MM.1S (cell line): Measurements from ENCODE around the gene ALG2.

ENCODE experiments used
- DNase-seq: peaks from one replicate; pipeline ENCODE4 v3.0.0-alpha.2; 2015
- H2AFZ ChIP-seq: fragments of 300-600 bp; sonication (generic); 2 replicates; pipeline ENCODE4 v1.6.0; 2016; ENCODE audit warnings: antibody characterized with exemption, low read length
- H3F3A ChIP-seq: fragments of 300-600 bp; sonication (generic); 2 replicates; pipeline ENCODE4 v1.6.1; 2016; ENCODE audit warnings: mild to moderate bottlenecking, antibody characterized with exemption, low read length, moderate library complexity, mixed read lengths; ENCODE audit not compliant: insufficient read depth
- H3K27ac ChIP-seq: fragments of 300-600 bp; sonication (generic); 2 replicates; pipeline ENCODE4 v1.5.1; 2016; ENCODE audit warnings: mild to moderate bottlenecking, low read length
- H3K27me3 ChIP-seq: fragments of 300-600 bp; sonication (generic); replicated peaks from 2 replicates; pipeline ENCODE4 v1.6.0; 2016; ENCODE audit warnings: low read length; ENCODE audit not compliant: insufficient read depth
- H3K36me3 ChIP-seq: fragments of 300-600 bp; sonication (generic); replicated peaks from 2 replicates; pipeline ENCODE4 v1.6.1; 2016; ENCODE audit warnings: mild to moderate bottlenecking, low read length, mixed read lengths; ENCODE audit not compliant: insufficient read depth
- H3K4me1 ChIP-seq: fragments of 300-600 bp; sonication (generic); 2 replicates; pipeline ENCODE4 v1.6.1; 2016; ENCODE audit warnings: low read length, mixed read lengths
- H3K4me2 ChIP-seq: fragments of 300-600 bp; sonication (generic); 2 replicates; pipeline ENCODE4 v1.6.0; 2016; ENCODE audit warnings: low read depth, low read length
- H3K4me3 ChIP-seq: fragments of 300-600 bp; sonication (generic); 2 replicates; pipeline ENCODE4 v1.5.1; 2016; ENCODE audit warnings: low read length, mixed read lengths
- H3K79me2 ChIP-seq: fragments of 300-600 bp; sonication (generic); 2 replicates; pipeline ENCODE4 v1.6.1; 2016; ENCODE audit warnings: mixed run types, low read length, mixed read lengths
- H3K9ac ChIP-seq: fragments of 300-600 bp; sonication (generic); 2 replicates; pipeline ENCODE4 v1.6.1; 2016; ENCODE audit warnings: low read length, mixed read lengths
- H3K9me2 ChIP-seq: fragments of 300-600 bp; sonication (generic); replicated peaks from 2 replicates; pipeline ENCODE4 v1.6.1; 2016; ENCODE audit warnings: mild to moderate bottlenecking, low read length, mixed read lengths; ENCODE audit not compliant: insufficient read depth
- H3K9me3 ChIP-seq: fragments of 300-600 bp; sonication (generic); replicated peaks from 2 replicates; pipeline ENCODE4 v1.6.1; 2016; ENCODE audit warnings: mild to moderate bottlenecking, low read length, mixed read lengths; ENCODE audit not compliant: insufficient read depth
- H4K20me1 ChIP-seq: fragments of 300-600 bp; sonication (generic); 2 replicates; pipeline ENCODE4 v1.6.1; 2016; ENCODE audit warnings: mild to moderate bottlenecking, low read length, moderate library complexity, mixed read lengths; ENCODE audit not compliant: insufficient read depth
- EZH2 ChIP-seq: fragments of 300-600 bp; sonication (generic); optimal IDR thresholded peaks from 2 replicates; pipeline ENCODE3; 2017; ENCODE audit warnings: low read depth, mild to moderate bottlenecking, antibody characterized with exemption, low read length, mixed read lengths
- EZH2phosphoT487 ChIP-seq: fragments of 300-600 bp; sonication (generic); IDR thresholded peaks from 2 replicates; pipeline ENCODE4 v1.6.1; 2018; ENCODE audit warnings: antibody characterized with exemption, low read length
- TF ChIP-seq, protein P1 (sequence below): fragments of 300-600 bp; sonication (generic); IDR thresholded peaks from 2 replicates; pipeline ENCODE4 v1.5.1; 2016; ENCODE audit warnings: antibody characterized with exemption, low read length, mixed read lengths

Gene ALG2

GRCh38 chr9:99178912-99179872 is 42.5 kb downstream of the ALG2 start:
- Histone ChIP-seq H3K9me3 (no peaks in the 10 kb centered on the region), H3K9me2 (no peaks in the 10 kb centered on the region), H3K4me2 (no peak overlapping the region), H2AFZ (no peak overlapping the region), H3K9ac (no peak overlapping the region), H3K79me2 (no peaks in the 10 kb centered on the region), H3K27ac (no peak overlapping the region), H3K36me3 (no peaks in the 10 kb centered on the region), H3K27me3 (no peaks in the 10 kb centered on the region), H3K4me3 (no peak overlapping the region), H3F3A (no peaks in the 10 kb centered on the region), H3K4me1 (peaks cover 14% of the 10 kb centered on the region), H4K20me1 (no peaks in the 10 kb centered on the region)
- DNase-seq, result no peak
- no peak for TF ChIP-seq EZH2
- TF ChIP-seq, protein P1, sequence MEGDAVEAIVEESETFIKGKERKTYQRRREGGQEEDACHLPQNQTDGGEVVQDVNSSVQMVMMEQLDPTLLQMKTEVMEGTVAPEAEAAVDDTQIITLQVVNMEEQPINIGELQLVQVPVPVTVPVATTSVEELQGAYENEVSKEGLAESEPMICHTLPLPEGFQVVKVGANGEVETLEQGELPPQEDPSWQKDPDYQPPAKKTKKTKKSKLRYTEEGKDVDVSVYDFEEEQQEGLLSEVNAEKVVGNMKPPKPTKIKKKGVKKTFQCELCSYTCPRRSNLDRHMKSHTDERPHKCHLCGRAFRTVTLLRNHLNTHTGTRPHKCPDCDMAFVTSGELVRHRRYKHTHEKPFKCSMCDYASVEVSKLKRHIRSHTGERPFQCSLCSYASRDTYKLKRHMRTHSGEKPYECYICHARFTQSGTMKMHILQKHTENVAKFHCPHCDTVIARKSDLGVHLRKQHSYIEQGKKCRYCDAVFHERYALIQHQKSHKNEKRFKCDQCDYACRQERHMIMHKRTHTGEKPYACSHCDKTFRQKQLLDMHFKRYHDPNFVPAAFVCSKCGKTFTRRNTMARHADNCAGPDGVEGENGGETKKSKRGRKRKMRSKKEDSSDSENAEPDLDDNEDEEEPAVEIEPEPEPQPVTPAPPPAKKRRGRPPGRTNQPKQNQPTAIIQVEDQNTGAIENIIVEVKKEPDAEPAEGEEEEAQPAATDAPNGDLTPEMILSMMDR, result no peak
- no peak for TF ChIP-seq EZH2phosphoT487

GRCh38 chr9:99177576-99178366 is 44.0 kb downstream of the ALG2 start:
- Histone ChIP-seq H3K36me3 (no peaks in the 10 kb centered on the region), H3K9me3 (no peaks in the 10 kb centered on the region), H4K20me1 (no peaks in the 10 kb centered on the region), H3K9ac (no peak overlapping the region), H3K27me3 (no peaks in the 10 kb centered on the region), H3K9me2 (no peaks in the 10 kb centered on the region), H3K79me2 (no peaks in the 10 kb centered on the region), H2AFZ (no peak overlapping the region), H3K27ac (no peak overlapping the region), H3K4me2 (no peak overlapping the region), H3K4me3 (no peak overlapping the region), H3K4me1 (peaks cover 14% of the 10 kb centered on the region), H3F3A (no peaks in the 10 kb centered on the region)
- DNase-seq, result no peak
- TF ChIP-seq, protein P1, result no peak
- no peak for TF ChIP-seq EZH2
- TF ChIP-seq EZH2phosphoT487, result no peak

GRCh38 chr9:99176527-99177013 is 45.2 kb downstream of the ALG2 start:
- Histone ChIP-seq H3K4me3 (no peak overlapping the region), H3K9me3 (no peaks in the 10 kb centered on the region), H3K4me1 (peaks cover 8% of the 10 kb centered on the region), H3K36me3 (no peaks in the 10 kb centered on the region), H4K20me1 (no peaks in the 10 kb centered on the region), H3F3A (no peaks in the 10 kb centered on the region), H3K9me2 (no peaks in the 10 kb centered on the region), H3K9ac (no peak overlapping the region), H3K4me2 (no peak overlapping the region), H3K79me2 (no peaks in the 10 kb centered on the region), H3K27me3 (no peaks in the 10 kb centered on the region), H2AFZ (no peak overlapping the region), H3K27ac (no peak overlapping the region)
- no peak for TF ChIP-seq EZH2
- TF ChIP-seq, protein P1, result no peak
- no peak for TF ChIP-seq EZH2phosphoT487
- DNase-seq, result no peak
